Hepatocyte (in vitro differentiated cells): ENCODE data around the gene MYO3B. TPM values are rescaled to one million over a fixed set of nuclear protein-coding genes. Genes with fewer than 3 reads are reported as not detected.

Experiments used
- DNase-seq: peaks from one replicate; pipeline ENCODE4 v3.0.0-alpha.2; 2016; ENCODE audit warnings: low spot score
- H2AFZ ChIP-seq: fragments of 200-600 bp; sonication (generic); 2 replicates; pipeline ENCODE4 v1.6.0; 2016; ENCODE audit warnings: antibody characterized with exemption, mild to moderate bottlenecking
- H3K27ac ChIP-seq: fragments of 200-600 bp; sonication (generic); 2 replicates; pipeline ENCODE4 v1.5.1; 2016; ENCODE audit warnings: mild to moderate bottlenecking
- H3K27me3 ChIP-seq: fragments of 200-600 bp; sonication (generic); 2 replicates; pipeline ENCODE4 v1.6.1; 2016
- H3K36me3 ChIP-seq: fragments of 200-600 bp; sonication (generic); replicated peaks from 2 replicates; pipeline ENCODE4 v1.5.1; 2016; ENCODE audit warnings: low read depth; ENCODE audit not compliant: insufficient read depth
- H3K4me1 ChIP-seq: fragments of 200-600 bp; sonication (generic); 2 replicates; pipeline ENCODE4 v1.5.1; 2016; ENCODE audit warnings: mild to moderate bottlenecking, moderate library complexity; ENCODE audit not compliant: insufficient read depth
- H3K4me2 ChIP-seq: fragments of 200-600 bp; sonication (generic); 2 replicates; pipeline ENCODE4 v1.6.0; 2016
- H3K4me3 ChIP-seq: fragments of 200-600 bp; sonication (generic); 2 replicates; pipeline ENCODE4 v1.5.1; 2016; ENCODE audit warnings: mild to moderate bottlenecking
- H3K79me2 ChIP-seq: fragments of 200-600 bp; sonication (generic); 2 replicates; pipeline ENCODE4 v1.6.0; 2017; ENCODE audit warnings: mild to moderate bottlenecking
- H3K9me2 ChIP-seq: fragments of 200-600 bp; sonication (generic); replicated peaks from 2 replicates; pipeline ENCODE4 v1.6.0; 2017; ENCODE audit warnings: mild to moderate bottlenecking; ENCODE audit not compliant: insufficient read depth
- H3K9me3 ChIP-seq: fragments of 200-600 bp; sonication (generic); 2 replicates; pipeline ENCODE4 v1.5.1; 2016; ENCODE audit warnings: low read depth, mild to moderate bottlenecking
- H4K20me1 ChIP-seq: fragments of 200-600 bp; sonication (generic); 2 replicates; pipeline ENCODE4 v1.6.0; 2016; ENCODE audit warnings: mild to moderate bottlenecking; ENCODE audit not compliant: insufficient read depth, poor library complexity, severe bottlenecking
- EZH2 ChIP-seq: fragments of 200-600 bp; sonication (generic); IDR thresholded peaks from 2 replicates; pipeline ENCODE4 v1.6.1; 2016; ENCODE audit warnings: antibody characterized with exemption, mild to moderate bottlenecking, borderline replicate concordance
- EZH2phosphoT487 ChIP-seq: fragments of 200-600 bp; sonication (generic); IDR thresholded peaks from one replicate; pipeline ENCODE4 v1.6.1; 2018; ENCODE audit warnings: antibody characterized with exemption, mild to moderate bottlenecking, low read depth, moderate library complexity; ENCODE audit not compliant: unreplicated experiment, severe bottlenecking
- WGBS: methylation state at CpG from one replicate; pipeline ENCODE4 v1.1.6; 2016; ENCODE audit warnings: low lambda C conversion rate; ENCODE audit errors: missing lambda C conversion rate; 5-methylcytosine and 5-hydroxymethylcytosine counted together
- polyA plus RNA-seq: library from polyadenylated mRNA; unstranded; fragments of >200 nt; fragmentation: Nextera tagmentation; extraction: Ambion mirVana; gene quantifications from 2 replicates; pipeline ENCODE4 v1.2.1, GENCODE V29; 2016
- total RNA-seq: library from RNA; depleted of rRNA; stranded (reverse); fragments of >200 nt; gene quantifications from 2 replicates; pipeline ENCODE4 v1.2.3, GENCODE V29; 2014
- TF ChIP-seq, protein P1 (sequence below): fragments of 200-600 bp; sonication (generic); IDR thresholded peaks from 2 replicates; pipeline ENCODE4 v1.5.1; 2016; ENCODE audit warnings: antibody characterized with exemption, mild to moderate bottlenecking; ENCODE audit not compliant: poor library complexity

Gene MYO3B
- total and polyA plus RNA-seq, 2 experiments from 2014 or later: 0.63 to 1.1 TPM

DNA sequence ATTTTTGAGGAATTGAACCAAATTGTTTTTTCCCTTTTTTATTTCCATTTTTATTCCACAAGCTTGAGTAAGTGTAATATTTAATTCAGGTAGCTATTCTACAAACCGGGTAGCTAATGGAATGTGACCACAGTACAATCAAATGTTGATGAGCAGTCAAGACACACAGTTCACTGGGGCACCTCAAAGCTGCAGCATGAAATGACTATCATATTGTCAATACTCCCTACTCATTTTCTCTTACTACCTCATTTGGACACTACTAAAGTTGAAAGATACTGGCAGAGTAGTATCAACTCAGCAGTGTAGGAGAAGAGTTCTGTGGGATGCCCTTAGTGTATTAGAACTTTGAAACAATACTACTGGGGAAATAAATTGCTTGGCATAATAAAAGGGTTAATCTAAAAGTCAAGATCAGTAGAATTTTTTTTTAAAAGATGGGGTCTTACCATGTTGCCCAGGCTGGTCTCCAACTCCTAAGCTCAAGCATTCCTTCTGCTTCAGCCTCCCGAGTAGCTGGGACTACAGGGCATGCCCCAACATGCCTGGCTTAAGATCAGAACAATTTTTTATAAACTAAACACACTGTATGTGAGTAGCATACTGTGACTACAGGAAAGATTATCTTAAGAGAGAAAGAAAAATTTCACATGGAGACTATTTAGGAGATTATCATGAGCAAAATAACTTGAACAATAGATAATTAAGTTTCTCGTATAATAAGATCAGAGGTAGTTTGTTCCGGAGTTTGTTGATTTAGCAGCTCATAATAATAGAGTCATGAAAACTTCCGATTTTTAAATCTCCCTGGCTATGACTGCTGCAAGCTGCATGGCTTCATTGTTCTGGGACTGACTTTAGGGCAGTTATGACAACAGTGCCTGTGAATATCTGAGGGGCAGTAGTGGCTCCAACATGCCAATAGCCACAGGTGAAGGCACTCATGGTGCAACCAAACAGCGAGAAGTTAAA, 43.7 kb downstream of the MYO3B start:
- H3K4me1 ChIP-seq: peaks cover 10% of the 10 kb centered on the region
- H3K36me3 ChIP-seq: no peaks in the 10 kb centered on the region
- no peaks in the 10 kb centered on the region for H3K9me3 ChIP-seq
- no peaks in the 10 kb centered on the region for H3K27me3 ChIP-seq
- H3K4me2 ChIP-seq: peak overlapping the region; percentile 10
- no peak for DNase-seq
- H3K79me2 ChIP-seq: no peaks in the 10 kb centered on the region
- WGBS: 48% methylated on average over 6 of the region's 6 CpGs
- no peak overlapping the region for H2AFZ ChIP-seq
- H4K20me1 ChIP-seq: no peaks in the 10 kb centered on the region
- H3K9me2 ChIP-seq: no peaks in the 10 kb centered on the region
- H3K4me3 ChIP-seq: no peak overlapping the region
- H3K27ac ChIP-seq: peak overlapping the region; percentile 37
- TF ChIP-seq, protein P1, sequence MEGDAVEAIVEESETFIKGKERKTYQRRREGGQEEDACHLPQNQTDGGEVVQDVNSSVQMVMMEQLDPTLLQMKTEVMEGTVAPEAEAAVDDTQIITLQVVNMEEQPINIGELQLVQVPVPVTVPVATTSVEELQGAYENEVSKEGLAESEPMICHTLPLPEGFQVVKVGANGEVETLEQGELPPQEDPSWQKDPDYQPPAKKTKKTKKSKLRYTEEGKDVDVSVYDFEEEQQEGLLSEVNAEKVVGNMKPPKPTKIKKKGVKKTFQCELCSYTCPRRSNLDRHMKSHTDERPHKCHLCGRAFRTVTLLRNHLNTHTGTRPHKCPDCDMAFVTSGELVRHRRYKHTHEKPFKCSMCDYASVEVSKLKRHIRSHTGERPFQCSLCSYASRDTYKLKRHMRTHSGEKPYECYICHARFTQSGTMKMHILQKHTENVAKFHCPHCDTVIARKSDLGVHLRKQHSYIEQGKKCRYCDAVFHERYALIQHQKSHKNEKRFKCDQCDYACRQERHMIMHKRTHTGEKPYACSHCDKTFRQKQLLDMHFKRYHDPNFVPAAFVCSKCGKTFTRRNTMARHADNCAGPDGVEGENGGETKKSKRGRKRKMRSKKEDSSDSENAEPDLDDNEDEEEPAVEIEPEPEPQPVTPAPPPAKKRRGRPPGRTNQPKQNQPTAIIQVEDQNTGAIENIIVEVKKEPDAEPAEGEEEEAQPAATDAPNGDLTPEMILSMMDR: no peak
- no peak for TF ChIP-seq EZH2phosphoT487
- TF ChIP-seq EZH2: no peak

DNA sequence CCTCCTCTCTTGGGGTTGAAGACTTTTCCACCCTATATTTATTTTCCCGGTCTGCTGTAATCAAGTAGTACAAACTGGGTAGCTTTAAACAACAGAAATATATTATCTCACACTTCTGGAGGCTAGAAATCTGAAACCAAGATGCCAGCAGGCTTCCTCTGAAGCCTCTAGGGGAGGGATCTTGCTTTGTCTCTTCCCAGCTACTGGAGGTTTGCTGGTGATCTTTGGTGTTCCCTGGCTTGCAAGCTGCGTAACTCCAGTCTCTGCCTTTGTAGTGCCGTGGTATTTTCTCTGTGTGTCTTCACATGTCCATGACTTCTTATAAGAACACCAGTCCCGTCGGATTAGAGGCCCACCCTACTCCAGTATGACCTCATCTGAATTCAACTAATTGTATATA, 44.4 kb downstream of the MYO3B start:
- WGBS: 51% methylated on average over 5 of the region's 5 CpGs
- peak overlapping the region; percentile 2 for H2AFZ ChIP-seq
- H3K4me2 ChIP-seq: peak overlapping the region; percentile 10
- no peaks in the 10 kb centered on the region for H3K79me2 ChIP-seq
- no peaks in the 10 kb centered on the region for H3K9me3 ChIP-seq
- H3K27ac ChIP-seq: peak overlapping the region; percentile 37
- TF ChIP-seq EZH2phosphoT487 (no peak), EZH2 (no peak)
- TF ChIP-seq, protein P1: no peak
- DNase-seq: peak; percentile 14
- peaks cover 10% of the 10 kb centered on the region for H3K4me1 ChIP-seq
- no peaks in the 10 kb centered on the region for H3K27me3 ChIP-seq
- H3K4me3 ChIP-seq: no peak overlapping the region
- H4K20me1 ChIP-seq: no peaks in the 10 kb centered on the region
- H3K36me3 ChIP-seq: no peaks in the 10 kb centered on the region
- no peaks in the 10 kb centered on the region for H3K9me2 ChIP-seq

- Histone ChIP-seq H3K4me3 (no peak overlapping the region), H3K4me2 (no peak overlapping the region), H3K36me3 (no peaks in the 10 kb centered on the region), H3K27me3 (no peaks in the 10 kb centered on the region), H3K9me3 (no peaks in the 10 kb centered on the region), H3K4me1 (peaks cover 10% of the 10 kb centered on the region), H3K9me2 (no peaks in the 10 kb centered on the region), H3K79me2 (no peaks in the 10 kb centered on the region), H3K27ac (no peak overlapping the region), H4K20me1 (no peaks in the 10 kb centered on the region), H2AFZ (no peak overlapping the region)
- WGBS: 74% methylated on average over 2 of the region's 2 CpGs
- DNase-seq: no peak
- TF ChIP-seq EZH2: no peak
- TF ChIP-seq EZH2phosphoT487: no peak
- TF ChIP-seq, protein P1: no peak
Observed at GRCh38 chr2:170222842-170223241, 44.9 kb downstream of the MYO3B start.
